Heart left ventricle (tissue), 16 donors: ENCODE results near the gene CDC14B. TPM values are rescaled to one million over a fixed set of nuclear protein-coding genes. Genes with fewer than 3 reads are reported as not detected.

Experiments
- ATAC-seq, 4 donors: fragments of 200-7000 bp; cut with Tn5 transposase; one replicate each; pipeline ENCODE4 v1.9.1; 2020 to 2022; ENCODE audit warnings: moderate library complexity in 4 of 4, mild to moderate bottlenecking in 3 of 4, moderate number of reproducible peaks in 1 of 4
- DNase-seq, 5 donors: peaks; one replicate each; pipeline ENCODE4 v3.0.0-alpha.2; 2020
- H3K27ac ChIP-seq, 12 donors: fragments of 200-600 bp; sonication (generic) in 4 of 12; one replicate each; pipeline versions ENCODE4 v1.5.0 to v1.8.0; 2016 to 2022; ENCODE audit warnings: mild to moderate bottlenecking in 2 of 12
- H3K27me3 ChIP-seq, 9 donors: fragments of 200-600 bp; sonication (generic) in 2 of 9; one replicate each; pipeline versions ENCODE4 v1.5.1 to v1.8.0; 2016 to 2022; ENCODE audit warnings: mild to moderate bottlenecking in 3 of 9
- H3K36me3 ChIP-seq, 9 donors: fragments of 200-600 bp; sonication (generic) in 2 of 9; one replicate each; pipeline versions ENCODE4 v1.5.0 to v1.8.0; 2018 to 2022; ENCODE audit warnings: mild to moderate bottlenecking in 2 of 9
- H3K4me1 ChIP-seq, 12 donors: fragments of 200-600 bp; sonication (generic) in 4 of 12; one replicate each; pipeline versions ENCODE4 v1.5.0 to v1.8.0; 2016 to 2022; ENCODE audit warnings: mild to moderate bottlenecking in 3 of 12
- H3K4me3 ChIP-seq, 12 donors: fragments of 200-600 bp; sonication (generic) in 4 of 12; one replicate each; pipeline versions ENCODE4 v1.5.0 to v1.8.0; 2017 to 2022; ENCODE audit warnings: mild to moderate bottlenecking in 9 of 12, moderate library complexity in 4 of 12
- H3K9me3 ChIP-seq, 12 donors: fragments of 200-600 bp; sonication (generic) in 4 of 12; one replicate each; pipeline versions ENCODE4 v1.5.0 to v1.8.0; 2016 to 2022; ENCODE audit warnings: mild to moderate bottlenecking in 1 of 12
- POLR2A ChIP-seq, 2 donors: fragments of 450-650 bp; IDR thresholded peaks; one replicate each; pipeline ENCODE4 v1.6.1; 2017; ENCODE audit warnings: antibody characterized with exemption in 2 of 2, mild to moderate bottlenecking in 2 of 2, moderate library complexity in 2 of 2
- WGBS, 4 donors: extraction: QIAGEN DNeasy Blood & Tissue Kit in 2 of 4; methylation state at CpG; one replicate each; pipeline versions ENCODE4 v1.1.5 to v1.1.7; 2013 to 2018; 5-methylcytosine and 5-hydroxymethylcytosine counted together
- intact Hi-C, 10 donors: fragments of 100-400 bp; cut with DNase I; formaldehyde crosslinking; loops; one replicate each; pipeline versions ENCODE4 v1.11.1 to v1.14.2; 2022
- polyA plus RNA-seq, 2 donors: library from polyadenylated mRNA; stranded (reverse); fragments of 200-250 nt; gene quantifications; one replicate each; pipeline ENCODE4 v1.2.3, GENCODE V29; 2013
- total RNA-seq, 9 donors: library from RNA; depleted of rRNA in 2 of 9; stranded (reverse); fragments of >200 nt in 2 of 9; fragmentation: NEBNext Ultra II Directional in 3 of 9; extraction: Animal tissue kit (Norgen Biotek cat#: 25700) in 3 of 9; gene quantifications; one replicate each; pipeline versions ENCODE4 v1.1.0 to v1.2.4, GENCODE V29; 2016 to 2023
- TF ChIP-seq, protein P1 (sequence below), 12 donors: fragments of 200-600 bp; sonication (generic) in 4 of 12; IDR thresholded peaks; one replicate each; pipeline versions ENCODE4 v1.5.0 to v1.8.0; 2018 to 2022; ENCODE audit warnings: antibody characterized with exemption in 12 of 12, mild to moderate bottlenecking in 5 of 12
- donor health status: ischemic (EF 13 %, LVEDD 7.1; RV severe dilation, severe dysfunction).
- donor health status: healthy with polysubstance abuse.
- donor health status: DM: no; HTN: yes; CAD: no.
- donor health status: DM: no; HTN: no; CAD: no.
- donor health status: ischemic (EF 25% LVEDD 6.9; RV normal size, moderate dysfunction).
- donor health status: ischemic (EF 25% LVEDD 5.7; RV mildly dilated, moderate dysfunction).
- donor health status: healthy.
- donor health status: DM: yes; HTN: yes; CAD: no.
- donor health status: ischemic (EF 35%, LVEDD 5.7; RV mildly dilated, moderate dysfunction).
- donor health status: nonischemic (EF 11% LVEDD 7.7; RV severe dilation, severe dysfunction).
- donor health status: DM: yes; HTN: yes; CAD: no.
- donor health status: PGD.
- donor health status: ischemic (EF 29% LVEDD 5.4; RV normal size, mild dysfunction).
- donor health status: nonischemic (EF 23%, LVEDD 6.1; RV moderate dilation, normal function).

Gene CDC14B
- total and polyA plus RNA-seq, 11 donors, result 5.1 to 37.0 (median 23.7) TPM

DNA sequence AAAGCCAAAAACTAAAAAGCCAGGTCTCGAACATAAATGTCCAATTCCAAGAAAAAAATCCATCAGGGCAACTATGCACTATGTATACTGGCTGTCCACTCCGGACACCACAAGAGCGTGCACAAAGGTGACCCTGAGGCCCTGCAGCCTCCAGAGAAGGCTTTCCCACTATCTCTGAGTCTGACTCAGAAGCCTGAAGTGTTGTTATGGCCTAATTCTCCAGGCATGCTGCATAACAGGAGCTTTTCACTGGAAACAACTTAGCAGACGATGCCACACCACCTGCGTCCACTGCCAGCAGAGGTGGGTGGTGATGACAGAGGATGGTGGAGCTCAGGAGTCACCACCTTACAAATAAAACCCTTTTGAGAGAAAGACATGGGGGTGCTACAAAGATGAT, 106.0 kb downstream of the CDC14B start:
- intact Hi-C loops, result loop anchor here in 1 of 10 donors (10.0 kb wide), 1 partner anchor 51 kb away; no protein-coding TSS in a partner anchor
- DNase-seq, result no peak
- Histone ChIP-seq H3K4me1 (peaks cover 0 to 37% (median 14%) of the 10 kb centered on the region in 12 donors), H3K9me3 (no peaks in the 10 kb centered on the region), H3K27me3 (no peaks in the 10 kb centered on the region), H3K4me3 (no peak overlapping the region), H3K27ac (peak overlapping the region in 6 of 12 donors; percentile 20 to 67 (median 50)), H3K36me3 (peaks cover 0 to 42% (median 9%) of the 10 kb centered on the region in 9 donors)
- peak in 1 of 4 donors; percentile 13 for ATAC-seq
- TF ChIP-seq, protein P1, sequence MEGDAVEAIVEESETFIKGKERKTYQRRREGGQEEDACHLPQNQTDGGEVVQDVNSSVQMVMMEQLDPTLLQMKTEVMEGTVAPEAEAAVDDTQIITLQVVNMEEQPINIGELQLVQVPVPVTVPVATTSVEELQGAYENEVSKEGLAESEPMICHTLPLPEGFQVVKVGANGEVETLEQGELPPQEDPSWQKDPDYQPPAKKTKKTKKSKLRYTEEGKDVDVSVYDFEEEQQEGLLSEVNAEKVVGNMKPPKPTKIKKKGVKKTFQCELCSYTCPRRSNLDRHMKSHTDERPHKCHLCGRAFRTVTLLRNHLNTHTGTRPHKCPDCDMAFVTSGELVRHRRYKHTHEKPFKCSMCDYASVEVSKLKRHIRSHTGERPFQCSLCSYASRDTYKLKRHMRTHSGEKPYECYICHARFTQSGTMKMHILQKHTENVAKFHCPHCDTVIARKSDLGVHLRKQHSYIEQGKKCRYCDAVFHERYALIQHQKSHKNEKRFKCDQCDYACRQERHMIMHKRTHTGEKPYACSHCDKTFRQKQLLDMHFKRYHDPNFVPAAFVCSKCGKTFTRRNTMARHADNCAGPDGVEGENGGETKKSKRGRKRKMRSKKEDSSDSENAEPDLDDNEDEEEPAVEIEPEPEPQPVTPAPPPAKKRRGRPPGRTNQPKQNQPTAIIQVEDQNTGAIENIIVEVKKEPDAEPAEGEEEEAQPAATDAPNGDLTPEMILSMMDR (IDR thresholded peaks at IDR 0.05), result no peak
- no peak for TF ChIP-seq POLR2A (IDR thresholded peaks at IDR 0.05)
- WGBS, 4 donors, result 88 to 97% (median 90%) methylated on average over 5 of the region's 5 CpGs

DNA sequence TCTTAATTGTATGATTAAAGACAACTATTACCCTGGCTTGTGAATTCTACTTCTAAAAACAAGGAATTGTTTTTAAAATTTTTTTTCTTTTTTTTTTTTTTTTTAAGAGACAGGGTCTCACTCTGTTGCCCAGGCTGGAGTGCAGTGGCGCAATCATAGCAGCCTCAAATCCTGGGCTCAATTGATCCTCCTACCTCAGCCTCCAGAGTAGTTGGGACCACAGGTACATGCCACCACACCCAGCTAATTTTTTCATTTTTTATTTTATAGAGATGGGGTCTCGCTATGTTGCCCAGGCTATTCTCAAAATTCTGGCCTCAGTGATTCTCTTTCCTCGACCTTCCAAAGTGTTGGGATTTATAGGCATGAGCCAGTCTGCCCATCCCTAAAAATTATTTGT, 107.4 kb downstream of the CDC14B start:
- peaks cover 0 to 48% (median 19%) of the 10 kb centered on the region in 12 donors for H3K4me1 ChIP-seq
- DNase-seq (no peak), ATAC-seq (no peak)
- WGBS, 4 donors, result 96 to 98% (median 97%) methylated on average over 3 of the region's 3 CpGs
- H3K27ac ChIP-seq, result no peak overlapping the region
- no peaks in the 10 kb centered on the region for H3K9me3 ChIP-seq
- H3K4me3 ChIP-seq, result no peak overlapping the region
- H3K36me3 ChIP-seq, result peaks cover 0 to 33% (median 9%) of the 10 kb centered on the region in 9 donors
- intact Hi-C loops, result loop anchor here in 1 of 10 donors (10.0 kb wide), 1 partner anchor 53 kb away; no protein-coding TSS in a partner anchor
- no peaks in the 10 kb centered on the region for H3K27me3 ChIP-seq
- TF ChIP-seq, protein P1 (IDR thresholded peaks at IDR 0.05), result no peak
- no peak for TF ChIP-seq POLR2A (IDR thresholded peaks at IDR 0.05)

DNA sequence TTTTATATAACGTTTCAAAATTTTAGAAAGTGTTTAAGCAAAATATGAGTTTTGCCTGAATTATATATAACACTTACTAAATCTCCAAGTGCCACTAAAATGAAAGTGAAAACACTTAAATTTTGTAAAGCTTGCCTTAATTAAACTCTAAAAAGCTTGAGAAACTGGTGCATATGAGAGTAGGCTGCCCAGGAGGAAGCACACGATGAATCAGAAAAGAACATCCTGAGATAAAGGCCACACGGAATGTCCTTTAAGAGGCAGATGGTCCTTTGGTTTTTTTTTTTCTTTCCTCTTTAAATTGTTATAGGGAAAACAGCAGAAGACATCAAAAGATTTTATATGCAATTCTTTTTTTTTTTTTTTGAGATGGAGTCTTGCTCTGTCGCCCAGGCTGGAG, 109.4 kb downstream of the CDC14B start:
- no peak for TF ChIP-seq POLR2A (IDR thresholded peaks at IDR 0.05)
- TF ChIP-seq, protein P1 (IDR thresholded peaks at IDR 0.05), result no peak
- intact Hi-C loops, result loop anchor here in 1 of 10 donors (10.0 kb wide), 1 partner anchor 55 kb away; no protein-coding TSS in a partner anchor
- no peak for ATAC-seq
- H3K36me3 ChIP-seq, result peaks cover 0 to 36% (median 9%) of the 10 kb centered on the region in 9 donors
- peaks cover 0 to 41% (median 18%) of the 10 kb centered on the region in 12 donors for H3K4me1 ChIP-seq
- 71 to 80% (median 76%) methylated on average over 4 of the region's 4 CpGs for WGBS, 4 donors
- no peak for DNase-seq
- peak overlapping the region in 4 of 12 donors; percentile 1 to 66 (median 38) for H3K27ac ChIP-seq
- no peaks in the 10 kb centered on the region for H3K27me3 ChIP-seq
- no peaks in the 10 kb centered on the region for H3K9me3 ChIP-seq
- H3K4me3 ChIP-seq, result no peak overlapping the region

- H3K27me3 ChIP-seq, result no peaks in the 10 kb centered on the region
- no peak for TF ChIP-seq POLR2A (IDR thresholded peaks at IDR 0.05)
- TF ChIP-seq, protein P1 (IDR thresholded peaks at IDR 0.05), result no peak
- H3K36me3 ChIP-seq, result peaks cover 0 to 35% (median 9%) of the 10 kb centered on the region in 9 donors
- 68 to 84% (median 81%) methylated on average over 2 of the region's 2 CpGs for whole genome bisulfite sequencing, 4 donors
- H3K27ac ChIP-seq, result peak overlapping the region in 5 of 12 donors; percentile 1 to 66 (median 24)
- no peak for DNase-seq
- H3K9me3 ChIP-seq, result no peaks in the 10 kb centered on the region
- no peak for ATAC-seq
- H3K4me3 ChIP-seq, result no peak overlapping the region
- H3K4me1 ChIP-seq, result peaks cover 0 to 41% (median 20%) of the 10 kb centered on the region in 12 donors
- intact Hi-C loops, result loop anchor here in 2 of 10 donors (5.0 to 10.0 kb wide), 2 partner anchors 52 to 55 kb away; no protein-coding TSS in a partner anchor
Measured at GRCh38 chr9:96509848-96510247, 109.8 kb downstream of the CDC14B start.
